Loucy (cell line): ENCODE measurements around the gene MGAT4B.

Experiments used
- H2AFZ ChIP-seq: fragments of 200-600 bp; sonication (generic); 2 replicates; pipeline ENCODE4 v1.6.0; 2016; ENCODE audit warnings: antibody characterized with exemption, mild to moderate bottlenecking, low read length, moderate library complexity
- H3F3A ChIP-seq: fragments of 200-600 bp; 2 replicates; pipeline ENCODE4 v1.6.0; 2016; ENCODE audit warnings: antibody characterized with exemption, low read depth, mild to moderate bottlenecking
- H3K27me3 ChIP-seq: fragments of 200-600 bp; sonication (generic); 2 replicates; pipeline ENCODE4 v1.6.1; 2014; ENCODE audit warnings: low read length, mild to moderate bottlenecking; ENCODE audit not compliant: insufficient read depth, poor library complexity, severe bottlenecking
- H3K36me3 ChIP-seq: fragments of 200-600 bp; sonication (generic); 2 replicates; pipeline ENCODE4 v1.6.1; 2016; ENCODE audit warnings: low read length; ENCODE audit not compliant: insufficient read depth
- H3K4me1 ChIP-seq: fragments of 200-600 bp; sonication (generic); 2 replicates; pipeline ENCODE4 v1.5.1; 2014; ENCODE audit warnings: low read length, mild to moderate bottlenecking; ENCODE audit not compliant: insufficient read depth, poor library complexity, severe bottlenecking
- H3K4me2 ChIP-seq: fragments of 200-600 bp; sonication (generic); 2 replicates; pipeline ENCODE4 v1.6.0; 2014; ENCODE audit warnings: antibody characterized with exemption, low read length, low read depth, mild to moderate bottlenecking; ENCODE audit not compliant: poor library complexity, severe bottlenecking
- H3K4me3 ChIP-seq: fragments of 200-600 bp; sonication (generic); 2 replicates; pipeline ENCODE4 v1.5.1; 2014; ENCODE audit warnings: low read length, mild to moderate bottlenecking, mixed read lengths; ENCODE audit not compliant: poor library complexity, severe bottlenecking
- H3K79me2 ChIP-seq: fragments of 200-600 bp; sonication (generic); 2 replicates; pipeline ENCODE4 v1.6.1; 2014; ENCODE audit warnings: low read length; ENCODE audit not compliant: insufficient read depth
- H3K9ac ChIP-seq: fragments of 200-600 bp; sonication (generic); 2 replicates; pipeline ENCODE4 v1.6.0; 2014; ENCODE audit warnings: mild to moderate bottlenecking, low read depth, low read length, moderate library complexity; ENCODE audit not compliant: poor library complexity, severe bottlenecking
- H3K9me2 ChIP-seq: fragments of 200-600 bp; sonication (generic); replicated peaks from 2 replicates; pipeline ENCODE4 v1.6.1; 2016; ENCODE audit warnings: low read depth, low read length, mixed read lengths
- H3K9me3 ChIP-seq: fragments of 200-600 bp; sonication (generic); 2 replicates; pipeline ENCODE4 v1.6.1; 2014; ENCODE audit warnings: mild to moderate bottlenecking, antibody characterized with exemption, low read length, low read depth; ENCODE audit not compliant: insufficient read depth
- H4K20me1 ChIP-seq: fragments of 200-600 bp; sonication (generic); 2 replicates; pipeline ENCODE4 v1.6.0; 2014; ENCODE audit warnings: antibody characterized with exemption, low read length, mild to moderate bottlenecking; ENCODE audit not compliant: insufficient read depth, poor library complexity, severe bottlenecking
- CTCF ChIP-seq: fragments of 200-600 bp; sonication (generic); conservative IDR thresholded peaks from 2 replicates; pipeline ENCODE4 v1.5.1; 2014; ENCODE audit warnings: mild to moderate bottlenecking, antibody characterized with exemption, low read length
- EZH2phosphoT487 ChIP-seq: fragments of 200-600 bp; IDR thresholded peaks from 2 replicates; pipeline ENCODE4 v1.6.1; 2018; ENCODE audit warnings: antibody characterized with exemption, mild to moderate bottlenecking, moderate library complexity, borderline replicate concordance

Gene MGAT4B

GRCh38 chr5:179805070-179805528 is 1.6 kb downstream of the MGAT4B start:
- Histone ChIP-seq H3K9ac (peak overlapping the region; percentile 72), H3K9me2 (no peaks in the 10 kb centered on the region), H3K9me3 (no peaks in the 10 kb centered on the region), H3K4me3 (peak overlapping the region; percentile 73), H3K36me3 (no peaks in the 10 kb centered on the region), H3K4me1 (peaks cover 14% of the 10 kb centered on the region), H2AFZ (no peak overlapping the region), H3K27me3 (no peaks in the 10 kb centered on the region), H3F3A (no peaks in the 10 kb centered on the region), H3K79me2 (peaks cover 18% of the 10 kb centered on the region), H4K20me1 (peaks cover 14% of the 10 kb centered on the region), H3K4me2 (peak overlapping the region; percentile 85)
- no peak for TF ChIP-seq EZH2phosphoT487
- no peak for TF ChIP-seq CTCF

- no peak overlapping the region for H2AFZ ChIP-seq
- no peaks in the 10 kb centered on the region for H3K9me3 ChIP-seq
- no peaks in the 10 kb centered on the region for H3K9me2 ChIP-seq
- H4K20me1 ChIP-seq: peaks cover 14% of the 10 kb centered on the region
- H3K4me1 ChIP-seq: peaks cover 14% of the 10 kb centered on the region
- H3K36me3 ChIP-seq: peaks cover 5% of the 10 kb centered on the region; the same call in 1 of the 2 replicates
- no peak for TF ChIP-seq EZH2phosphoT487
- no peak for TF ChIP-seq CTCF
- peak overlapping the region; percentile 85 for H3K4me2 ChIP-seq
- H3K27me3 ChIP-seq: no peaks in the 10 kb centered on the region
- H3K79me2 ChIP-seq: peaks cover 18% of the 10 kb centered on the region
- peak overlapping the region; percentile 72 for H3K9ac ChIP-seq
- peak overlapping the region; percentile 73 for H3K4me3 ChIP-seq
- H3F3A ChIP-seq: no peaks in the 10 kb centered on the region
Observed at GRCh38 chr5:179804555-179804947, 2.1 kb downstream of the MGAT4B start.

- H3K4me1 ChIP-seq: peaks cover 14% of the 10 kb centered on the region
- no peaks in the 10 kb centered on the region for H3K27me3 ChIP-seq
- no peak overlapping the region for H2AFZ ChIP-seq
- H3K4me3 ChIP-seq: peak overlapping the region; percentile 73
- peaks cover 14% of the 10 kb centered on the region for H4K20me1 ChIP-seq
- H3K79me2 ChIP-seq: peaks cover 18% of the 10 kb centered on the region
- peak overlapping the region; percentile 72 for H3K9ac ChIP-seq
- TF ChIP-seq CTCF: no peak
- no peak for TF ChIP-seq EZH2phosphoT487
- H3F3A ChIP-seq: no peaks in the 10 kb centered on the region
- H3K9me3 ChIP-seq: no peaks in the 10 kb centered on the region
- peak overlapping the region; percentile 85 for H3K4me2 ChIP-seq
- no peaks in the 10 kb centered on the region for H3K9me2 ChIP-seq
- H3K36me3 ChIP-seq: peaks cover 6% of the 10 kb centered on the region; the same call in 1 of the 2 replicates
Observed at GRCh38 chr5:179803651-179804554, 2.8 kb downstream of the MGAT4B start.
